Measurements from ENCODE around the gene OSBPL2.

Gene OSBPL2

DNA sequence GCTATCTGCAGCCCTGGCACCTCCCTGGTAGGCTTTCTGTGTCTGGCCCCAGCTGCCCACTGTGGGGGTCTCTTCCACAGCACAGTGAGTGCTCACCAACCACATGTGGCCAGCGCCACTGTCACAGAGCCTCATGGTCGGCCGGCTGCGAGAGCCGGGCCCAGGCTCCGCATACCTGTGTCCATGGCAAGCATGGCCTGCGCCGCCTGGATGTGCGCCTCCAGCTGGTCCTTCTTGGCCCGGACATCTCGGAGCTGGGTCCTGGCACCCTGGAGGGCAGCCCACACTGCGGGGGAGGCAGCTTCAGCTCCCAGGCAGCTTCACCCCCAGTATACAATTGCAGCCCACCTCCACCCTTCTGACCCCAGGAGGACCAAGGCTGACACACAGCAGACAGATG, 77.5 kb downstream of the OSBPL2 start:
- DNase-seq = no peak

DNA sequence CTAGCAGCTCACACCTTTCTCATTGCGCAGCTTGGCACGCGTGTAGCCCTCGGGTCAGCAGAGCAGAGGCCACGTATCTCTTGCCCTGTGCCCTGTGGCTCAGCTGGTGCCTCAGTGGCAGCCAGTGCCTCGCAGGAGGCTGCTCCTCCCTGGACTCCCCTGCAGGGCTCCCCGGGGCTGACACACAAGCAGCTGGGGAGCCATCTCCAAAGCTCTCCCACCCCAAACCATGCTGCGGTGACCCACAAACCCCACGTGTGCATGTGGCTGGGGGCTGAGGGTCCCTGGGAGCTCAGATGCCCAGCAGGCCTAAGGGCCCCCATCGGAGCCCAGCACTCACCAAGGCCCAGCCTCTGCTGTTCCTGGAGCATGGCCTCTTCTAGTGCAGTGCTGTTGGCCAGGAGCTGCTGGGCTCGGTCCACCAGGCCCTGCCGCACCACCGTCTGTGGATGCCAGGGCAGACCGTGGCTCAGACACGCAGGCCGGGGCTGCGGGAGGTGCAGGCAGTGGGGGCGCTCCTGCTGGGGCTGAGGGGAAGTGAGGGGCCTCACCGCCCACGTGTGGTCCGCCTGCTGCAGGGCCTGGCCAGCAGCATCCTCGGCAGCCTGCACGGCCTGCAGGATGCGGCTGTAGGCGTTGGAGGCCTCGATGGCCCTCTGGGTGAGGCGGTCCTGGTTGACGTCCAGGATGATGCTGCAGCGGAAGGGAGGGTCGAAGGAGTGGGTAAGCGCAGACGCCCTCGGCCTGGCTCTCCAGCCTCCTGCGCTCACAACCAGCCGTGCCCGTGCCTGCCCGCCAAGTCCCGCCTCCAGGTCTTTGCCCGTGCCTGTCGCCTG, 78.2 kb downstream of the OSBPL2 start:
- DNase-seq = no peak

DNA sequence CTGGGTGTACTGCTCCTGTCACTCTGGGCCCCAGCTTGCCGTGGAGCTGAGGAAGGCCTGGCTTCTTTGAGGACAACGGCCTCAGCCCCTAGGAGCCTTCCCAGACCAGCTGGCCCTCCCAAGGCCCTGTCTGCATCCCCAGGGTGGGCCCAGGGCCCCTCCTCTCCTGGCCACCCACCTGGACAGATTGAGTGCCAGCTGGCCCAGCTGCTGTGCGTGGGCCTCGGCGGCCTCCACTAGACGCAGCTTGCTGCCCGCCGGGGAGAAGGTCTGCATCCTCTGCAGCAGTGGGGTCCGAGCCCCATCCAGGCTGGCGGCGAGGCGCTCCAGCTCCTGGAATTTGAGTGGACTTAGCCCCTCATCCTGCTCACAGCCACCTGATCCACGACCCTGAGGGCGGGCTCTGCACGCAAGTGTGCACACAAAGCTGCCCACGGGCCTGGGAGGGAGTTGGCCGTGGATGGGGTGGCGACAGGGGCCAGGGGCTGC, 78.9 kb downstream of the OSBPL2 start:
- DNase-seq = no peak

DNA sequence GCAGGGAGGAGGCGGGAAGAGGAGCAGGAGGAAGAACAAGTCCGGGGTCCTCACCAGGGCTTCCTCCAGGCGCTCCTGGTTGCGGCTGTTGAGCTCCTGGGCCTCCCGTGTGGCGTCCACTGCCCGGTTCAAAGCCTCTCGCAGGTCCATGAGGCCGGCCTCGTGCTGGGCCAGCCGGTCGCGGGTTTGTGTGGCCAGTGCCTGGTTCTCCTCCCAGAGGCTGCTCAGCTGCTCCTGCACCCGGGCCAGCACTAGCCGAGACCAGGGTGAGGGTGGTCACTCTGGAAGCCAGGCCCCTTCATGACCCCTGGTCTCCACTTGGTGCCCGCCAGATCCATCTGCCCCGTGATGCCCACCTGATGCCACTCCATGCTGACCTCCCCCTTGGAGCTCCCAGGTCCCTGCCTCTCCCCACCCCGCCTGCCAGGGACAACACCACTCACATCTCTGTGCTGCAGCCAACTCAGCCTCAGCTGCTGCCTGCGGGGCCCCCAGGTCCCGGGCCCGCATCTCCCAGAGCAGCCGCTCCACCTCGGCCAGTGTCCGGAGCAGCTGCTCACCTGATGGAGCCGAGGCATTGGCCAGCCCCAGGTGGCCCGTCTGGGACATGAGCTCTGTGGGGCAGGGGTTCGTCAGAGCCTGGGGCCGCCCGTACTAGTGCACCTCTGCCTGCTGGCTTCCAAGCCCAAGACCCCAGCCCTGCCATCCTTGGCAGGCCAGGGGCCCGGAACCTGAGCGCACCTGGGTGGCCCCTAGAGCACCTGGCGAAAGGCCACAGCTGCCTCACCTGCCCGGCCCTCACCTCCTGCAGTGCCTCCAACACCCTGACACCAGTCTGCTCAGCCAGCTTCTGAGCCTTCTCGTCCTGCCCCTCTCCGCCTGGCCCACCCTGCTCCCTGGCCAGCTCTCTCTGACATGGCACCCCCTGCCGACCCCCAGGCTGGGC, 80.4 kb downstream of the OSBPL2 start:
- no peak for DNase-seq

DNA sequence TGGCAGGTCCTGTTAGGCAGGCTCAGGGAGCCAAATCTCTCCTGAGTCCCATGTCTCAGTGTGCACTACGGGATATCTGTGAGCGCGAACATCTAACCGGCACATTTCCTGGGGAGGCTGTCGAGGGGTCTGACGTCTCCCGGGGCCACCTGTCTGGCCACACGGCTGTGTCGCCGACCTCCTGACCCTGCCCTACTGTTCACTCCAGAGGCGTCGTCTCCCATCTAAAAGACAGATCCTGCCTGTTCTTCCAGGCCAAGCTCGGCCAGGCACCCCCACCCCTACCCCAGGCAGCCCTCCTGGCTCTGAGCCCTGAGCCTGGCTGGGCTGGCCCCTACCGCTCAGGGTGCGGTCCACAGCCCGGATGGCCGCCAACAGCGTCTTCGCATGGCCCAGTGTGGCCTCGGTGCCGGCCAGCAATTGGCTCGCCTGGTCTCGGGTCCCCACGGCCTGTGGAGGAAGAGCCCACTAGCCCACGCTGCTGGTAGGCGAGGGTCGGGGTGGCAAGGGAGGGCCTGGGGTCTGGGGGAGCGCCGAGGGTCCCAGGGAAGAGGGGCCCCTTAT, 81.1 kb downstream of the OSBPL2 start:
- no peak for DNase-seq

DNA sequence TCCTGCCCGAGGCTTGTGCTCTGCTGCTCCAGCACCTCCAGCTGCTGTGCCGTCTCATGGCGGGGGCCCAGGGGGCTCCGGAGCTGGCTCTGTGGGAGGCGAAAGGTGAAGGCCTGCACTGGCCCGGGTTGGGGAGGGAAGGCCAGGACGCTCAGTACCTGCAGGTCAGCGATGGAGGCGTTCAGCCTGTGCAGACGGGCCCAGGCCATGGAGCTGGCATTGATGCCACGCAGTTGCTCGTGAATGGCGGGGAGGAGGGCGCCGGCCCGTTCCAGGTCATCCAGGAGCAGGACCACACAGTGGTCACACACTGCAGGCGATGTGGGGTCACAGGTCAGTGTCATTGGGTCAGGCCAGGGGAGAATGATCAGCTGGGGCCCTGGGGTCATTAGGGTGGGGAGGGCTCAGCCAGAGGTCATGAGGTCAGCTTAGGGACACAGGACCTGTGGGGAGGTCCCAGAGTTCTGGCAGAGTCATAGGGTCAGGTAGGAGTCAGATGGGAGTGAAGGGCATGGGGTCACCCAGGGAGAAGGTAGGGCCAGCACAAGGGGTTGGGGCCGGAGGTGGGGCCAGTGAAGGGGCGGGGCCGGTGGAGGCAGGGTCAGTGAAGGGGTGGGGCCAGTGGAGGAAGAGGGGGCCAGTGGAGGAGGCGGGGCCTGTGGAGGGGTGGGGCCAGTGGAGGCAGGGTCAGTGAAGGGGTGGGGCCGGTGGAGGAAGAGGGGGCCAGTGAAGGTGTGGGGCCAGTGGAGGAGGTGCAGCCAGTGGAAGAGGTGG, 82.4 kb downstream of the OSBPL2 start:
- no peak for DNase-seq

DNA sequence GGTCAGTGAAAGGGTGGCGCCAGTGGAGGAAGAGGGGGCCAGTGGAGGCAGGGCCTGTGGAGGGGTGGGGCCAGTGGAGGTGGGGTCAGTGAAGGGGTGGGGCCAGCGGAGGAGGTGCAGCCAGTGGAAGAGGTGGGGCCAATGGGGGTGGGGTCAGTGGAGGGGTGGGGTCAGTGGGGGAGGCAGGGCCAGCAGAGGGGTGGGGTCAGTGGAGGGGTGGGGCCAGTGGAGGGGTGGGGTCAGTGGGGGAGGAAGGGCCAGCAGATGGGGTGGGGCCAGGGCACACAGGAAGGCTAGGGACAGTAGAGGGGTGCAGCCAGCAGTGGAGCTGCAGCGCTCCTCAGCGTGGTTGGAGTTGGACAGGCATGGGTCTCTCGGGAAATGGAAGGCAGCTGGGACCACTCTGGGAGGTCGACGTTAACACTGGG, 83.2 kb downstream of the OSBPL2 start:
- no peak for DNase-seq

DNA sequence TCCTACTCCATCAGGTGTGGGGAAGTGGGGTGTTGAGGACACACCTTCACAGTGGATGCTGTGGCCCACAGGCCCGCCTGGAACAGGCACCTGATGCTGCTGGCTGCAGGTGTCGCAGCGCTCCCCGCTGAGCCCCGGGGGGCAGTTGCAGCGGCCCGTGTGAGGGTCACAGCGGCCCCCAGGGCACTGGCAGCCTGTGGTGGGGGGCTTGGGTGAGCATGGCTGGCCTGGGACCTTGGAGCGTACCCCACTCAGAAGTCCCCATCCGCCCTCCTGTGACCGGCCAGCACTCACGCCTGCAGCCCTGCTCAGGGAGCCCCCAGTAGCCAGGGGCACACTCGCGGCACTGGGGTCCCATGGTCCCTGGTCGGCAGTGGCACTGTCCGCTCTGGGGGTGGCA, 83.7 kb downstream of the OSBPL2 start:
- DNase-seq = no peak

DNA sequence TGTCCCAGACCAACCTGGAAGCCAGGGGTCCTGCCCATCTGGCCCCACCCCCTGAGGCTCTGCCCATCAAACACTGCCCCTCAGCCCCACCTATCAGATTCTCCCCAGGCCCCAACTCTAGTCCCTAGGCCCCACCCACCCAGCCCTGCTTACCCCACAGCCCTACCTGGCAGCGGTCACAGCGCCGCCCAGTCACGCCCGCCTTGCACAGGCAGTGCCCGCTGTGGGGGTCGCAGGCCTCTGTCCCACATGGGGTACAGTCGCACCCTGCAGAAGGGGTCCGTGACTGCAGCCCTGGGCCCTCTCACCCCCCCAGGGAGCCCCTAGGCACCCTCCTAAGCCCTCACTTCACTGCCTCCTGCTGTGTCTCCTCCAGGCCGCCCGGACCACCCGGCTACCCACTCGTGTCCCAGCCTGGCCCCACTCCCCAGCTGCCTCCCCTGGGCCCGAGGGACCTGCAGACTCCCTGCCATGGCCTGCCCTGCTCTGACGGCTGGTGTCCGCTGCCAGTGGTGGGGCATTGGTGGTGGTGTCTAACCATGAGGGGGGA, 84.2 kb downstream of the OSBPL2 start:
- DNase-seq = no peak

DNA sequence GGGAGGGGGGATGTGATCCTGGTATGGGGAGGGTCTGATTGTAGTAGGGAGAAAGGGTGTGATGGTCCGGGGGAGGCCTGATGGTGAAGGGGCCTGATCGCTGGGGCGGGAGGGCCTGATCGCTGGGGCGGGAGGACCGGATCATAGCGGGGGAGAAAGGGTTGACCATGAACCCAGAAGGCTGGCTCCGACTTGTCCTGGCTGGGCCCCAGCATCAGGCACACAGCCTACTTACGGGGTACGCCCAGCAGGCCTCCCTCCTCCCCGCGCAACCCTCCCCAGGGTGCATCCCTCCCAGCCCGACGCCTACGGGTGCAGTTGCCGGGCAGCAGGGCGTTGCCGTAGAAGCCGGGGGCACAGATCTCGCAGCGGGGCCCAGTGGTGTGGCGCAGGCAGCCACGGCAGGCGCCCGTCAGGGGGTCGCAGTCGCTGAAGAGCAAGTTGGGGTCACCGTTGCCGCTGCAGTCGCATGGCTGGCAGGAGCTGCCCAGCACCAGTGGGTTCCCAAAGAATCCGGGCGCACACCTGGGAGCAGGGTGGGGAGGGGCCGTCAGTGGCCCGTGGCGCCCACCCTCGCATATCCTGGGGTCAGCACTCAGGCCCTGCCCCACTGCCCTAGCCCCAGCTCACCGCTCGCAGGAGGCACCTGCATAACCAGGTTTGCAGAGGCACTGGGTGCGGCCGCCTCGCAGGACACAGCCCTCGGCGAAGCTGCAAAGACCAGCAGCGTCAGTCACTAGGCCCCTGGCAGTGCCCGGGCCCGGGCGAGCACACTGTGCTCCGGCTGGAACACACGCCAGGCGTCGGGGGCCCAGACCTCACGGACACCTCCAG, 85.0 kb downstream of the OSBPL2 start:
- DNase-seq = no peak

DNA sequence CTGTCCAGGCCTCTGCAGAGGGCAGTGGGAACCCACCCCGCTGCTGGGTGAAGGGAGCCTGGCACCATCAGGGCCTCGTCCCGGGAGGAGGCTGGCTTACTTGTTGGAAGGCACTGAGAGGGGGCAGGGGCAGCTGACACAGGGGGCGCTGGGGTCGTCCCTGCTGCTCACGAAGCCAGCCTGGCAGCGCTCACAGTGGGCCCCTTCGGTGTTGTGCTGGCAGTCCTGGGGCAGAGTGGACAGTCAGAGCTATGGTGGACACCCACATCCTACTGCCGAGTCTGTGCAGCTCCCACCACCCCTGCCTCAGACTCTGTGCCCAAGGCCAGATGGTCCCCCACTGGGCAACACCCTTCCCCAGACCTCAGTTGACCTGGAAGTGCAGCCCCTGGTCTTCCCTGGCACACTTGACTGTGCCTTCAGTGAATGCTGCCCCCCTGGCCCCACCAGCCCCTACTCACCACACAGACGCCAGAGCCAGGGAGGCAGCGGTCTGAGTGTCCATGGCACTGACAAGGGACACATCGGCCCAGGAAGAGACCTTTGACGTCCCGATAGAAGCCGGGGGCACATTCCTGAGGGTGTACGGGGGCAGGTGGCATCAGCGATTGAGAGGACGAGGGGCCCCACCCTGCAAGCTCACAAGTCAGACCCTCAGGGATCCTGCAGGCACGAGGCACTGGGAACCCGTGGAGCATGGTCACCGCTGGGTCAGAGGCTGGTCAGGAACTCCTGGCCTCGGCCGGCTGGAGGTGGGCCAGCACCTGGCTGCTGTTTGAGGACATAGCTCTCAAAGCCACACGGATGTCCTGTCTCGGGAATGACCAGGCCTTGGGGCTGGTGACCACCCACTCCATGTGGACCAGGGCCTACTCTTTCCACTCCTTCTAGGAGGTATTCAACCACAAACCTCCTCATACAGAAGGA, 85.9 kb downstream of the OSBPL2 start:
- DNase-seq = no peak

DNA sequence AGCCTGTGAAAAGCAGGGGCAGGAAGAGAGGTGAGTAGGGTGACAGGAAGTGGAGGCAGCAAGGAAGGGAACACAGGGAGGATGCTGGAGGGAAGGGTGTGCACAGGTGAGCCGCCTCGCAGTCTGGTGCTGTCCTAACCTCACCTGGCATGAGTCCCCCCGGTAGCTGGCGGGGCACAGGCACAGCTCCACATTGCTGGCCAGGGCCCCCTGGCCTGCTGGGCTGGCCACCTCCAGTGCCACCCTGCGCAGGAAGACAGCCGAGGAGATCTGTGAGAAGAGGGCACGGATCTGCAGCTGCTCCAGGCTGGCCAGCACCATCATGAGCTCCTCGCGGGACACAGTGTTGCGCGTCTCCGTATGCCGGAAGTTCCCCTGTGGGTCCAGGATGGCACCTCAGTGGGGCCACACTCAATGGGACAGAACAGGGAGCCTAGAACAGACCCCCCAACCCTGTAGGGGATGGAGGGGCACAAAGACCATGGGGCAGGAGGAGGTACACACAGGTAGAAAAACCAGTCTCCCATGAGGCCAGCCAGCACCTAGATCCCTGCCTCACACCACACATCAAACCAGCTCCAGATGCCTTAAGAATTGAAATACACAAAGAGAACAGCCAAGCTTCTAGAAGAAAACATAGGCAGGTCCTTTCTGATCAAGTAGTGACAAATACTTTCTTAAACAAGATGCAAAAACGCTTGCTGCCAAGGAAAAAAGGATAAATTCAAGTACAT, 87.0 kb downstream of the OSBPL2 start:
- DNase-seq = no peak

DNA sequence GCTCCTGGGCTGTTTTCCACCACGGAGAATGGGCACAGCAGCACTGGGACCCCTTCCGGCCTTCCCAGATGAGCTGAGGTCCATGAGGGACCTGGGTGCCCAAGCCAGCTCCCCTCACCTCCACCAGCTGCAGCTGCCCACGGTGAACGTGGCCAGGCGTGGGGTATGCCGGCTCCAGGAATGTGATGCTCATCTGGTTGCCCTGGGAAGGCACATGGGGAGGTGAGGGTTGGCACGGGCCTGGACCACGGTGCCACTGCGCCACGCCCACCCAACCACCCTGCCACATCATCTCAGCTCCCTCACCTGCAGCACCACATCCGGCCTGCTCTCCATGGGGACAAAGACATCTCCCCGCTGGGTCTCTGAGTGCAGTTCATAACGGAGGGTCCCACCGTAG, 88.2 kb downstream of the OSBPL2 start:
- DNase-seq = no peak

DNA sequence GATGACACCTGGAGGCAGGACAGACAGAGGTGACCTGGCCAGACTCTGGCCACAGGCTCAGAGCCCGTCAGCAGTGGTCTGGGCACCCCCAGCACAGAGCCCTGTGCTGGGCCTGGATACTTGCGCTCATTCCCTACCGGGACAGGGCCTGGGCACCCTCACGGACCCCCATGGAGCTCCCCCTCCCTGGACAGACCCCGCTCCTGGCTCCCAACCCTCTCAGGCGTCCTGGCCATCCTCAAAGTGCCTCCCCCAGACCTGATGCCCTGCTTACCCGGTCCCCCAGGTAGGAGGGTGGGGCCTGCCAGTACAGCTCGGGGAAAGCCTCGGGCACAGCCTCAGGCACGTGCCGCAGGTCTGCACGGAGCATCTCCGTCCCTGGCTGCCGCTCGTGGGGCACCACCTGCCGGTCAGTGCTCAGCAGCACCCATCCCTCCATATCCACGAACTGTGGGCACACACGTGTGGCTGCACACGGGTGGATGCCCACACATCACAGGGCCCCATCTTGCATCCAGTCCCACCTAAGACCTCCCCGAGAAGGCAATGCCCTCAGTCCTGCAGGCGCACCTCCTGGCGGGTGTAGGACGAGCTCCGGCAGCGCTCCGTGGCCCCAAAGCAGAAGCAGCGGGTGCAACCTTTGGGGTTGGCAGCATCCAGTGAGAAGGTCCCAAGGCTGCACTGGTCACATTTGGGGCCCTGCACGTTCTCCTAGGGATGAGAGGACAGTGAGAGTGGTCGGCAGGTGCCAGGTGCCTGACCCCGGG, 88.8 kb downstream of the OSBPL2 start:
- DNase-seq = no peak

DNA sequence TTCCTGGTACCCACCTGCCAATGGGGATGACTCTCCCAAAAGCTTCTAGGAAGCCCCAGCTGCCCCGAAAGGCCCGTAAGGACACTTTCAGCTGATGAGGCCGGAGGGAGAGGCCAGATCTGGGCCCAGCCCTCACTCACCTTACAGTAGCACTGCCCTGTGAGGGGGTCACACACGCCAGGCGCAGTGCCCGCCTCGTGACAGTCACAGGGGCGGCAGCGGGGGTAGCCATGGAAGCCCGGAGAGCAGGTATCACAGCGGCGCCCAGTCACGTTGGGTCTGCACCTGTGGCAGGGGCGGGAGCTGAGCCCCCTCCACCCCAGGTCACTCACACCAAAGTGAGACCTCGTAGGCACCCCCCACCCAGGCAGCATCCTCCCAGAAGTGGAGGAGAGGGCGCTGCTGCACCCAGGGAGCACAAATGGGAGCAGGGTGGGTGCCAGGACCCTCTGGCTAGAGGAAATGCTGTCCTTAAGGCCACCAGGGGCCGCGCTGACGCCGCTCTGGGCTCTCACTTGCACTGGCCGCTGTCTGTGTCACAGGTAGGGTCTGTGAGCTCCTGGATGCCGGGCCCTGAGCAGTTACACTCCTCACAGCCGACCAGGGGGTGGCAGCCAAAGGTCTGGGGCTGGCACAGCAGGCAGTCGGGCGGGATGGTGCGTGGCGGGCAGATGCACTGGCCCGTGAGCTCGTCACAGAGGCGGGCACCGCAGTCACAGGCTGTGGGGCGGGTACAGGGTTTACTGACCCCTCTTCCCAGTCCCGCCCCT, 89.6 kb downstream of the OSBPL2 start:
- DNase-seq = no peak

DNA sequence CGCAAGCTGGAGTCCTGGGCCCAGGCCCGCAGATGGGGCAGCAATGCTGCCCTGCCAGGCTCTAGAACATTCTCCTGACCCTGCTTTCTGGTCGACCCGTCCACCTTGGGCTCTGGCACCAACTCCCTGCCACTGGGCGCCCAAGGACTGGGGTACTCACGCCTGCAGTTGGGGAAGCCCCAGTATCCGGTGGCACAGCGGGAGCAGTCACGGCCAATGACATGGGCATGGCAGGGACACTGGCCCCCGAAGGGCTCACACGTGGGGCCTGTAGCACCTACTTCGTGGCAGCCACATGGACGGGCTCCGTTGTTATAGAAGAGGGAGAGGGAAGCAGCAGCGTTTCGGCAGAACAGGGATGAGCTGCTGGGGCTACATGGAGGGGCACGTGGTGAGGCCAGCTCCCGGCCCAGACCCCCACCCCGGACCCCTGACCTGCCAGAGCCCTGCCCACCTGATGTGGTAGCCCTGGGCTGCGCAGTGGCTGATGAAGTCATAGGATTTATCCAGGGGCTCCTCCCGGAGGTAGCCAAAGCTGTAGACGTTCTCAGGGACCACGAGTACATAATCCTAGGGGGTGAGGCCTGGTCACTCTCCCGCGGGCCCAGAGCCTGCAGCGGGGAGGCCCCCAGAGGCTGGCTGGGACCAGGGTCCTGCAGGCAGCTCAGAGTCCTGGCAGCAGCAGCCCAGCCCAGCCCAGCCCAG, 90.5 kb downstream of the OSBPL2 start:
- DNase-seq = no peak

Measured in NCI-H146 (cell line).